Measurements from ENCODE around the gene TUBA3D. TPM values are rescaled to one million over a fixed set of nuclear protein-coding genes. Genes with fewer than 3 reads are reported as not detected.
A peak's percentile ranks its signal among the peaks of the same experiment; 100 is the strongest.
"Not testable (repeated sequence)": the region's sequence is repeated elsewhere in the genome, so short reads cannot be mapped to it uniquely, and the experiment has no call there.

The TUBA3D gene
- total RNA-seq, 1 experiment from 2014 or later: not detected

- no peaks in the 10 kb centered on the region for H3K27me3 Mint-ChIP-seq (ENCODE audit: low read depth)
- H3K4ac ChIP-seq (ENCODE audit: low read depth, low read length): no peak overlapping the region
- H2AFZ ChIP-seq (ENCODE audit: low read length): no peak overlapping the region
- H2BK20ac ChIP-seq (ENCODE audit: low read depth, low read length, poor library complexity, severe bottlenecking): no peak overlapping the region
- H2BK15ac ChIP-seq (ENCODE audit: low read depth, low read length): no peak overlapping the region
- H2BK5ac ChIP-seq (ENCODE audit: insufficient read length, low read length): no peak overlapping the region
- no peak overlapping the region for H3K23ac ChIP-seq (ENCODE audit: insufficient read length, low read depth, low read length)
- no peak overlapping the region for H3K18ac ChIP-seq (ENCODE audit: insufficient read length, low read depth, low read length)
- H2AK5ac ChIP-seq (ENCODE audit: insufficient read length, low read length): no peak overlapping the region
- no peaks in the 10 kb centered on the region for H3K27me3 ChIP-seq (ENCODE audit: insufficient read depth, low read length)
- peaks cover 3 to 13% of the 10 kb centered on the region in 2 experiments; a peak in 3 of 4 replicates for H3K4me1 Mint-ChIP-seq
- H3K79me2 ChIP-seq (ENCODE audit: insufficient read depth, low read length): peaks cover 4% of the 10 kb centered on the region; the same call in 1 of the 2 replicates
- no CpG with 5 or more reads among the region's 14 CpGs for WGBS (ENCODE audit: extremely low coverage, insufficient read length, low lambda C conversion rate)
- H3K27ac Mint-ChIP-seq: no peak overlapping the region
- no peaks in the 10 kb centered on the region for H3K79me1 ChIP-seq (ENCODE audit: insufficient read depth, low read depth, low read length, poor library complexity, severe bottlenecking)
- no peak overlapping the region for H3K4me2 ChIP-seq (ENCODE audit: insufficient read depth, insufficient read length, low read length)
- no peaks in the 10 kb centered on the region for H4K20me1 ChIP-seq (ENCODE audit: control insufficient read depth, insufficient read depth, insufficient read length)
- H3K9me3 ChIP-seq (ENCODE audit: control insufficient read depth, low read depth, low read length): no peaks in the 10 kb centered on the region
- no peak overlapping the region for H3K27ac ChIP-seq (ENCODE audit: insufficient read length, low read depth, low read length)
- no peak overlapping the region; a peak in 1 of 5 replicates for H3K4me3 Mint-ChIP-seq
- no peak overlapping the region for H3K14ac ChIP-seq (ENCODE audit: insufficient read depth, low read length)
- no peak overlapping the region for H2BK120ac ChIP-seq (ENCODE audit: low read depth, low read length, poor library complexity, severe bottlenecking)
- no peak overlapping the region for H4K5ac ChIP-seq (ENCODE audit: insufficient read length, low read depth, low read length)
- peaks cover 0 to 2% of the 10 kb centered on the region in 2 experiments; a peak in 1 of 5 replicates for H3K9me3 Mint-ChIP-seq
- peaks cover 1% of the 10 kb centered on the region for H3K23me2 ChIP-seq (ENCODE audit: insufficient read length, low read depth, low read length, poor library complexity, severe bottlenecking)
- H4K8ac ChIP-seq (replicated peaks; ENCODE audit: insufficient read length, low read depth, low read length): no peak overlapping the region
- TF ChIP-seq CTCF (conservative IDR thresholded peaks at IDR 0.05): no peak
- no peak overlapping the region for H3K9ac ChIP-seq (ENCODE audit: extremely low read depth, insufficient read length, low read length)
- H3K4me1 ChIP-seq (ENCODE audit: insufficient read depth, low read length): no peaks in the 10 kb centered on the region
- no peak overlapping the region for H2BK12ac ChIP-seq (ENCODE audit: insufficient read length, low read depth, low read length)
- H4K91ac ChIP-seq (ENCODE audit: insufficient read length, low read depth, low read length): no peak overlapping the region
- peaks cover 5 to 20% (median 19%) of the 10 kb centered on the region in 3 experiments; a peak in 6 of 7 replicates for H3K36me3 Mint-ChIP-seq (ENCODE audit: insufficient read depth in 1 of 3, low read depth in 3 of 3)
- H3T11ph ChIP-seq (ENCODE audit: low read length): no peak overlapping the region
- DNase-seq: no peak
- no peak overlapping the region for H3K56ac ChIP-seq (ENCODE audit: insufficient read length, low read depth, low read length)
Observed at GRCh38 chr2:131488306-131489205, 12.6 kb downstream of the TUBA3D start.

- not testable (repeated sequence) for H2AFZ ChIP-seq (ENCODE audit: low read length); H3K27me3 ChIP-seq (ENCODE audit: insufficient read depth, low read length); H4K8ac ChIP-seq (replicated peaks; ENCODE audit: insufficient read length, low read depth, low read length); H2BK12ac ChIP-seq (ENCODE audit: insufficient read length, low read depth, low read length); H2BK20ac ChIP-seq (ENCODE audit: low read depth, low read length, poor library complexity, severe bottlenecking); H2BK15ac ChIP-seq (ENCODE audit: low read depth, low read length); H3K27me3 Mint-ChIP-seq (ENCODE audit: low read depth); H3K56ac ChIP-seq (ENCODE audit: insufficient read length, low read depth, low read length); H3K9me3 Mint-ChIP-seq; H4K20me1 ChIP-seq (ENCODE audit: control insufficient read depth, insufficient read depth, insufficient read length); H4K91ac ChIP-seq (ENCODE audit: insufficient read length, low read depth, low read length); H3K4ac ChIP-seq (ENCODE audit: low read depth, low read length); H3K4me1 ChIP-seq (ENCODE audit: insufficient read depth, low read length); H3K23me2 ChIP-seq (ENCODE audit: insufficient read length, low read depth, low read length, poor library complexity, severe bottlenecking); H2BK120ac ChIP-seq (ENCODE audit: low read depth, low read length, poor library complexity, severe bottlenecking); H3K14ac ChIP-seq (ENCODE audit: insufficient read depth, low read length); H3K18ac ChIP-seq (ENCODE audit: insufficient read length, low read depth, low read length); H2AK5ac ChIP-seq (ENCODE audit: insufficient read length, low read length); H3K79me1 ChIP-seq (ENCODE audit: insufficient read depth, low read depth, low read length, poor library complexity, severe bottlenecking); H2BK5ac ChIP-seq (ENCODE audit: insufficient read length, low read length); H4K5ac ChIP-seq (ENCODE audit: insufficient read length, low read depth, low read length); DNase-seq; H3K27ac ChIP-seq (ENCODE audit: insufficient read length, low read depth, low read length); H3K9ac ChIP-seq (ENCODE audit: extremely low read depth, insufficient read length, low read length); H3K23ac ChIP-seq (ENCODE audit: insufficient read length, low read depth, low read length); H3T11ph ChIP-seq (ENCODE audit: low read length); H3K9me3 ChIP-seq (ENCODE audit: control insufficient read depth, low read depth, low read length)
- peak overlapping the region; percentile 68 for H3K4me2 ChIP-seq (ENCODE audit: insufficient read depth, insufficient read length, low read length)
- Mint-ChIP-seq H3K4me1 (peaks cover 6 to 17% of the 10 kb centered on the region in 2 experiments; a peak in 3 of 4 replicates), H3K27ac (peak overlapping the region in 2 of 3 experiments; percentile 19 to 48; a peak in 1 of 7 replicates), H3K4me3 (peak overlapping the region; percentile 72 to 79), H3K36me3 (ENCODE audit: insufficient read depth in 1 of 3, low read depth in 3 of 3) (peaks cover 7 to 20% (median 19%) of the 10 kb centered on the region in 3 experiments; a peak in 6 of 7 replicates)
- no CpG with 5 or more reads among the region's 20 CpGs for WGBS (ENCODE audit: extremely low coverage, insufficient read length, low lambda C conversion rate)
- peaks cover 18% of the 10 kb centered on the region; the same call in 1 of the 2 replicates for H3K79me2 ChIP-seq (ENCODE audit: insufficient read depth, low read length)
Observed at GRCh38 chr2:131490616-131491468, 14.9 kb downstream of the TUBA3D start.
